Neural cell (in vitro differentiated cells): Measurements from ENCODE around the gene FABP6. TPM values are rescaled to one million over a fixed set of nuclear protein-coding genes. Genes with fewer than 3 reads are reported as not detected.

Experiments used
- H2AFZ ChIP-seq: fragments of 200-600, 300-800 bp; sonication (generic), shearing (Covaris generic); 2 replicates; pipeline ENCODE4 v1.6.0; 2014; ENCODE audit warnings: low read depth, mild to moderate bottlenecking, antibody characterized with exemption, low read length, moderate library complexity
- H3F3A ChIP-seq: fragments of 200-600 bp; shearing (Covaris generic); 2 replicates; pipeline ENCODE4 v1.6.1; 2016; ENCODE audit warnings: mild to moderate bottlenecking, moderate library complexity, mixed read lengths, antibody characterized with exemption, low read length; ENCODE audit not compliant: insufficient read depth, poor library complexity, severe bottlenecking
- H3K27ac ChIP-seq: fragments of 200-600, 300-800 bp; sonication (generic), shearing (Covaris generic); 2 replicates; pipeline ENCODE4 v1.5.1; 2014; ENCODE audit warnings: mild to moderate bottlenecking, low read length, moderate library complexity
- H3K27me3 ChIP-seq: fragments of 300-800, 200-600 bp; sonication (generic), shearing (Covaris generic); 2 replicates; pipeline ENCODE4 v1.6.0; 2014; ENCODE audit warnings: mild to moderate bottlenecking, low read depth, low read length, moderate library complexity; ENCODE audit not compliant: insufficient read depth
- H3K36me3 ChIP-seq: fragments of 300-800, 200-600 bp; sonication (generic), shearing (Covaris generic); 2 replicates; pipeline ENCODE4 v1.5.1; 2014; ENCODE audit warnings: mild to moderate bottlenecking, antibody characterized with exemption, low read length, moderate library complexity; ENCODE audit not compliant: insufficient read depth
- H3K4me2 ChIP-seq: fragments of 300-800, 200-600 bp; sonication (generic), shearing (Covaris generic); 2 replicates; pipeline ENCODE4 v1.6.0; 2014; ENCODE audit warnings: mild to moderate bottlenecking, low read length
- H3K4me3 ChIP-seq: fragments of 300-800, 200-600 bp; sonication (generic), shearing (Covaris generic); 2 replicates; pipeline ENCODE4 v1.5.1; 2014; ENCODE audit warnings: mild to moderate bottlenecking, low read length, moderate library complexity
- H3K79me2 ChIP-seq: fragments of 200-600 bp; shearing (Covaris generic); replicated peaks from 2 replicates; pipeline ENCODE4 v1.6.0; 2014; ENCODE audit warnings: mild to moderate bottlenecking, low read length, moderate library complexity; ENCODE audit not compliant: insufficient read depth
- H3K9ac ChIP-seq: fragments of 300-800, 200-600 bp; sonication (generic), shearing (Covaris generic); 2 replicates; pipeline ENCODE4 v1.6.1; 2016; ENCODE audit warnings: mild to moderate bottlenecking, low read length, mixed read lengths
- H3K9me2 ChIP-seq: fragments of 200-600 bp; shearing (Covaris generic); 2 replicates; pipeline ENCODE4 v1.6.1; 2016; ENCODE audit warnings: mild to moderate bottlenecking, low read length, mixed read lengths; ENCODE audit not compliant: insufficient read depth
- H3K9me3 ChIP-seq: fragments of 200-600, 300-800 bp; sonication (generic), shearing (Covaris generic); 2 replicates; pipeline ENCODE4 v1.6.1; 2016; ENCODE audit warnings: mild to moderate bottlenecking, mixed run types, low read length, moderate library complexity, mixed read lengths
- H4K20me1 ChIP-seq: fragments of 200-600 bp; shearing (Covaris generic); 2 replicates; pipeline ENCODE4 v1.6.1; 2016; ENCODE audit warnings: mild to moderate bottlenecking, mixed run types; ENCODE audit not compliant: insufficient read depth
- EP300 ChIP-seq: fragments of 450-650 bp; conservative IDR thresholded peaks from 2 replicates; pipeline ENCODE4 v1.6.1; 2014; ENCODE audit warnings: antibody characterized with exemption, mild to moderate bottlenecking, moderate library complexity; ENCODE audit not compliant: poor library complexity, severe bottlenecking
- EZH2 ChIP-seq: fragments of 200-600, 300-800 bp; shearing (Covaris generic), sonication (generic); IDR thresholded peaks from 2 replicates; pipeline ENCODE4 v1.6.1; 2014; ENCODE audit warnings: antibody characterized with exemption, low read length, borderline replicate concordance, mild to moderate bottlenecking; ENCODE audit not compliant: insufficient read depth, poor library complexity, severe bottlenecking
- MXI1 ChIP-seq: fragments of 450-650 bp; conservative IDR thresholded peaks from 2 replicates; pipeline ENCODE4 v1.6.1; 2014; ENCODE audit warnings: antibody characterized with exemption, mild to moderate bottlenecking; ENCODE audit not compliant: poor library complexity, severe bottlenecking
- POLR2AphosphoS5 ChIP-seq: IDR thresholded peaks from 2 replicates; pipeline ENCODE4 v1.6.1; 2012
- RAD21 ChIP-seq: fragments of 450-650 bp; conservative IDR thresholded peaks from 2 replicates; pipeline ENCODE4 v1.6.1; 2014; ENCODE audit warnings: antibody characterized with exemption, mild to moderate bottlenecking, moderate library complexity
- SMC3 ChIP-seq: fragments of 450-650 bp; conservative IDR thresholded peaks from 2 replicates; pipeline ENCODE4 v1.6.1; 2014; ENCODE audit warnings: antibody characterized with exemption, mild to moderate bottlenecking, moderate library complexity; ENCODE audit not compliant: poor library complexity
- TAF1 ChIP-seq: IDR thresholded peaks from 2 replicates; pipeline ENCODE4 v1.6.1; 2012; ENCODE audit warnings: low read depth
- polyA plus RNA-seq: library from polyadenylated mRNA; depleted of rRNA; stranded (reverse); fragments of >200 nt; gene quantifications from 2 replicates; pipeline ENCODE4 v1.2.3, GENCODE V29; 2014
- TF ChIP-seq, protein P1 (sequence below): IDR thresholded peaks from 2 replicates; pipeline ENCODE4 v1.6.1; 2012; ENCODE audit warnings: borderline replicate concordance
- TF ChIP-seq, protein P2 (sequence below): fragments of 450-650 bp; IDR thresholded peaks from 2 replicates; pipeline ENCODE4 v1.5.1; 2014; ENCODE audit warnings: antibody characterized with exemption, mild to moderate bottlenecking, moderate library complexity; ENCODE audit not compliant: poor library complexity, severe bottlenecking

FABP6 gene
- polyA plus RNA-seq, 1 donor from 2014 or later = 3.6 TPM

DNA sequence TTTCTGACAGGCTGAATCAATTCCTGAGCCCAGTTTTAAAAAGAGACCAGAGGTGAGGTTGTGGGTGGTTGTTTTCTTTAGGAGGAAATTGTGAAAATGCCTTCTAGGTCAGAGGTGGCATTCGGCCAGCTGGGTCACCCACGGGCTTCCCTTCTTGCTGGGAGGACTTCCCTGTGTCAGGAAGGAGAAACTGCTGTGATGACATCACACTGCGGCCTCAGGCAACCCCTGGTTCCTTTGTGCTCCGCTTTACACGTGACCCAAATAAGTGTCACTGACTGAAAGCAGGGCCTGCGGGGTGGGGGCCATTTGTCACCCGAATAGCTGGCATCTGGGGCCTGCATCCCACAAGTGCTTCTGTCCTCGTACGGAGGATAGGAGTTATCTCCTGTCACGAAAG is 39.7 kb downstream of the FABP6 start:
- Histone ChIP-seq H4K20me1 (no peaks in the 10 kb centered on the region), H3K27ac (no peak overlapping the region), H3K4me3 (no peak overlapping the region), H2AFZ (no peak overlapping the region), H3K79me2 (no peaks in the 10 kb centered on the region), H3K9ac (no peak overlapping the region), H3K4me2 (no peak overlapping the region), H3K36me3 (no peaks in the 10 kb centered on the region), H3K9me3 (no peaks in the 10 kb centered on the region), H3K27me3 (no peaks in the 10 kb centered on the region), H3K9me2 (no peaks in the 10 kb centered on the region), H3F3A (no peaks in the 10 kb centered on the region)
- TF ChIP-seq EP300 (no peak), RAD21 (no peak), TAF1 (no peak), POLR2AphosphoS5 (no peak), EZH2 (no peak), MXI1 (no peak)
- TF ChIP-seq, protein P1, sequence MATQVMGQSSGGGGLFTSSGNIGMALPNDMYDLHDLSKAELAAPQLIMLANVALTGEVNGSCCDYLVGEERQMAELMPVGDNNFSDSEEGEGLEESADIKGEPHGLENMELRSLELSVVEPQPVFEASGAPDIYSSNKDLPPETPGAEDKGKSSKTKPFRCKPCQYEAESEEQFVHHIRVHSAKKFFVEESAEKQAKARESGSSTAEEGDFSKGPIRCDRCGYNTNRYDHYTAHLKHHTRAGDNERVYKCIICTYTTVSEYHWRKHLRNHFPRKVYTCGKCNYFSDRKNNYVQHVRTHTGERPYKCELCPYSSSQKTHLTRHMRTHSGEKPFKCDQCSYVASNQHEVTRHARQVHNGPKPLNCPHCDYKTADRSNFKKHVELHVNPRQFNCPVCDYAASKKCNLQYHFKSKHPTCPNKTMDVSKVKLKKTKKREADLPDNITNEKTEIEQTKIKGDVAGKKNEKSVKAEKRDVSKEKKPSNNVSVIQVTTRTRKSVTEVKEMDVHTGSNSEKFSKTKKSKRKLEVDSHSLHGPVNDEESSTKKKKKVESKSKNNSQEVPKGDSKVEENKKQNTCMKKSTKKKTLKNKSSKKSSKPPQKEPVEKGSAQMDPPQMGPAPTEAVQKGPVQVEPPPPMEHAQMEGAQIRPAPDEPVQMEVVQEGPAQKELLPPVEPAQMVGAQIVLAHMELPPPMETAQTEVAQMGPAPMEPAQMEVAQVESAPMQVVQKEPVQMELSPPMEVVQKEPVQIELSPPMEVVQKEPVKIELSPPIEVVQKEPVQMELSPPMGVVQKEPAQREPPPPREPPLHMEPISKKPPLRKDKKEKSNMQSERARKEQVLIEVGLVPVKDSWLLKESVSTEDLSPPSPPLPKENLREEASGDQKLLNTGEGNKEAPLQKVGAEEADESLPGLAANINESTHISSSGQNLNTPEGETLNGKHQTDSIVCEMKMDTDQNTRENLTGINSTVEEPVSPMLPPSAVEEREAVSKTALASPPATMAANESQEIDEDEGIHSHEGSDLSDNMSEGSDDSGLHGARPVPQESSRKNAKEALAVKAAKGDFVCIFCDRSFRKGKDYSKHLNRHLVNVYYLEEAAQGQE = no peak
- TF ChIP-seq, protein P2, sequence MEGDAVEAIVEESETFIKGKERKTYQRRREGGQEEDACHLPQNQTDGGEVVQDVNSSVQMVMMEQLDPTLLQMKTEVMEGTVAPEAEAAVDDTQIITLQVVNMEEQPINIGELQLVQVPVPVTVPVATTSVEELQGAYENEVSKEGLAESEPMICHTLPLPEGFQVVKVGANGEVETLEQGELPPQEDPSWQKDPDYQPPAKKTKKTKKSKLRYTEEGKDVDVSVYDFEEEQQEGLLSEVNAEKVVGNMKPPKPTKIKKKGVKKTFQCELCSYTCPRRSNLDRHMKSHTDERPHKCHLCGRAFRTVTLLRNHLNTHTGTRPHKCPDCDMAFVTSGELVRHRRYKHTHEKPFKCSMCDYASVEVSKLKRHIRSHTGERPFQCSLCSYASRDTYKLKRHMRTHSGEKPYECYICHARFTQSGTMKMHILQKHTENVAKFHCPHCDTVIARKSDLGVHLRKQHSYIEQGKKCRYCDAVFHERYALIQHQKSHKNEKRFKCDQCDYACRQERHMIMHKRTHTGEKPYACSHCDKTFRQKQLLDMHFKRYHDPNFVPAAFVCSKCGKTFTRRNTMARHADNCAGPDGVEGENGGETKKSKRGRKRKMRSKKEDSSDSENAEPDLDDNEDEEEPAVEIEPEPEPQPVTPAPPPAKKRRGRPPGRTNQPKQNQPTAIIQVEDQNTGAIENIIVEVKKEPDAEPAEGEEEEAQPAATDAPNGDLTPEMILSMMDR = no peak

DNA sequence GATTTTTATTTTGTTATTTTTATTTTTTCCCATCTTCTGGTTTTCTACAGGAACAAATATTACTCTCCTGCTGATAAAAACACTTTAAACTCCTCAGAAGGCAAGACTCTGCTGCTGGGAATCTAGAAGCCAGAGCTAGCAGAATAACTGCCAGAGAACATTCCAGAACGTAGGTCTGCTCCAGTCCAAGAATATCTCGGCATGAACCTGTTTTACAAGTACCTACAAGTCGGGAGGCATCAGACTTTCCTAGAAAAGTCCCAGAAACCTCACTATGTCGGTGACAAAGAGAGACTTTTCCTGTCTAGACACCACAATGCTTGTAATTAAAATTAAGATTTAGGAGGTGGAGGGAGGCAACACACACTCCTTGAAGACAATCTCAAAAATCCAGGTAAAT is 41.4 kb downstream of the FABP6 start:
- no peaks in the 10 kb centered on the region for H3F3A ChIP-seq
- H3K9me3 ChIP-seq = no peaks in the 10 kb centered on the region
- no peaks in the 10 kb centered on the region for H4K20me1 ChIP-seq
- H3K27me3 ChIP-seq = no peaks in the 10 kb centered on the region
- no peaks in the 10 kb centered on the region for H3K36me3 ChIP-seq
- no peak overlapping the region for H3K27ac ChIP-seq
- H3K9me2 ChIP-seq = no peaks in the 10 kb centered on the region
- TF ChIP-seq, protein P2 = no peak
- TF ChIP-seq SMC3 (no peak), TAF1 (no peak), RAD21 (no peak), POLR2AphosphoS5 (no peak), MXI1 (no peak), EP300 (no peak), EZH2 (no peak)
- TF ChIP-seq, protein P1 = no peak
- H3K9ac ChIP-seq = no peak overlapping the region
- no peak overlapping the region for H3K4me3 ChIP-seq
- no peak overlapping the region for H3K4me2 ChIP-seq
- no peaks in the 10 kb centered on the region for H3K79me2 ChIP-seq
- no peak overlapping the region for H2AFZ ChIP-seq
